Jurkat, Clone E6-1 (cell line): ENCODE results near the gene MYO7A.
"Not testable (repeated sequence)": the region's sequence is repeated elsewhere in the genome, so short reads cannot be mapped to it uniquely, and the experiment has no call there.

ENCODE experiments used
- DNase-seq: peaks from one replicate; pipeline ENCODE4 v3.0.0-alpha.2; 2011; ENCODE audit warnings: low read depth, low spot score
- H3K4me3 ChIP-seq: 2 replicates; pipeline ENCODE4 v1.5.1; 2011; ENCODE audit warnings: mild to moderate bottlenecking, low read length, control low read depth, moderate library complexity

Gene MYO7A

GRCh38 chr11:77091146-77091940 lies 36.7 kb upstream of the MYO7A start:
- no peak overlapping the region for H3K4me3 ChIP-seq
- peak; percentile 69 for DNase-seq

GRCh38 chr11:77092382-77092781 lies 35.7 kb upstream of the MYO7A start:
- H3K4me3 ChIP-seq = no peak overlapping the region
- DNase-seq = no peak

GRCh38 chr11:77093056-77093891 lies 34.8 kb upstream of the MYO7A start:
- H3K4me3 ChIP-seq = no peak overlapping the region
- no peak for DNase-seq

GRCh38 chr11:77093987-77094840 lies 33.8 kb upstream of the MYO7A start:
- no peak overlapping the region for H3K4me3 ChIP-seq
- DNase-seq = no peak

- H3K4me3 ChIP-seq = no peak overlapping the region
- DNase-seq = no peak
These were observed 33.1 kb upstream of the MYO7A start for GRCh38 chr11:77094841-77095365.

- no peak overlapping the region for H3K4me3 ChIP-seq
- DNase-seq = no peak
These were observed 32.2 kb upstream of the MYO7A start for GRCh38 chr11:77095551-77096490.

- no peak overlapping the region for H3K4me3 ChIP-seq
- no peak for DNase-seq
These were observed 31.4 kb upstream of the MYO7A start for GRCh38 chr11:77096591-77097019.

GRCh38 chr11:77097180-77097579 lies 30.9 kb upstream of the MYO7A start:
- not testable (repeated sequence) for DNase-seq, H3K4me3 ChIP-seq

- no peak for DNase-seq
These were observed 27.6 kb upstream of the MYO7A start for GRCh38 chr11:77100166-77101042.

GRCh38 chr11:77101043-77101537 lies 27.0 kb upstream of the MYO7A start:
- no peak for DNase-seq
- no peak overlapping the region for H3K4me3 ChIP-seq

More at GRCh38 chr11:77100166-77101042, 27.6 kb upstream of the MYO7A start:
- H3K4me3 ChIP-seq = no peak overlapping the region

GRCh38 chr11:77102246-77103210 lies 25.5 kb upstream of the MYO7A start, which contains the start of gene OMP:
Gene OMP (plus strand): TSS chr11:77102840. CDS start chr11:77102840, 0 bp downstream.
- no peak for DNase-seq
- H3K4me3 ChIP-seq = no peak within 1 kb of the TSS

- no peak overlapping the region for H3K4me3 ChIP-seq
These were observed 24.7 kb upstream of the MYO7A start for GRCh38 chr11:77103319-77103718.

GRCh38 chr11:77104727-77105126 lies 23.3 kb upstream of the MYO7A start:
- no peak for DNase-seq
- no peak overlapping the region for H3K4me3 ChIP-seq

More at GRCh38 chr11:77103319-77103718, 24.7 kb upstream of the MYO7A start:
- DNase-seq = no peak

GRCh38 chr11:77106321-77106720 lies 21.7 kb upstream of the MYO7A start:
- no peak overlapping the region for H3K4me3 ChIP-seq
- DNase-seq = no peak

GRCh38 chr11:77106759-77107158 lies 21.3 kb upstream of the MYO7A start:
- H3K4me3 ChIP-seq = no peak overlapping the region
- no peak for DNase-seq

GRCh38 chr11:77107950-77108349 lies 20.1 kb upstream of the MYO7A start:
- no peak for DNase-seq
- H3K4me3 ChIP-seq = no peak overlapping the region
